ENCODE measurements around the gene PROSER2. TPM values are rescaled to one million over a fixed set of nuclear protein-coding genes. Genes with fewer than 3 reads are reported as not detected.
A peak's percentile ranks its signal among the peaks of the same experiment; 100 is the strongest.

PROSER2 gene
- total RNA-seq, 1 donor from 2014 or later: 0.27 TPM

- H3K27me3 Mint-ChIP-seq: no peaks in the 10 kb centered on the region
- POLR2A ChIA-PET: no interaction called here
- ATAC-seq (ENCODE audit: low read depth) (no peak), DNase-seq (no peak)
- H3K27ac Mint-ChIP-seq: no peak overlapping the region
- no peaks in the 10 kb centered on the region for H3K9me3 Mint-ChIP-seq
- H3K36me3 Mint-ChIP-seq (ENCODE audit: low read depth): no peaks in the 10 kb centered on the region
- intact Hi-C loops (cut with micrococcal nuclease): no loop called here
- H3K4me1 Mint-ChIP-seq: no peaks in the 10 kb centered on the region
- CTCF ChIA-PET: no interaction called here
- TF ChIP-seq CTCF (IDR thresholded peaks at IDR 0.05): no peak
- H3K4me3 Mint-ChIP-seq: no peak overlapping the region
These were observed 33.5 kb downstream of the PROSER2 start for GRCh38 chr10:11856678-11857077.

GRCh38 chr10:11858093-11858492 is 34.9 kb downstream of the PROSER2 start:
- intact Hi-C loops (cut with micrococcal nuclease): no loop called here
- DNase-seq (no peak), ATAC-seq (ENCODE audit: low read depth) (no peak)
- Mint-ChIP-seq H3K9me3 (no peaks in the 10 kb centered on the region), H3K4me3 (no peak overlapping the region), H3K27me3 (no peaks in the 10 kb centered on the region), H3K36me3 (ENCODE audit: low read depth) (no peaks in the 10 kb centered on the region), H3K4me1 (peaks cover 4% of the 10 kb centered on the region), H3K27ac (no peak overlapping the region)
- ChIA-PET POLR2A (no interaction called here), CTCF (no interaction called here)
- no peak for TF ChIP-seq CTCF (IDR thresholded peaks at IDR 0.05)

GRCh38 chr10:11861341-11861740 is 38.2 kb downstream of the PROSER2 start:
- Mint-ChIP-seq H3K4me1 (peaks cover 17% of the 10 kb centered on the region), H3K36me3 (ENCODE audit: low read depth) (no peaks in the 10 kb centered on the region), H3K27ac (no peak overlapping the region), H3K27me3 (no peaks in the 10 kb centered on the region), H3K9me3 (no peaks in the 10 kb centered on the region), H3K4me3 (no peak overlapping the region)
- ChIA-PET CTCF (no interaction called here), POLR2A (no interaction called here)
- TF ChIP-seq CTCF (IDR thresholded peaks at IDR 0.05): no peak
- ATAC-seq (ENCODE audit: low read depth) (no peak), DNase-seq (no peak)
- intact Hi-C loops (cut with micrococcal nuclease): no loop called here

- POLR2A ChIA-PET: no interaction called here
- Mint-ChIP-seq H3K9me3 (no peaks in the 10 kb centered on the region), H3K4me1 (peaks cover 17% of the 10 kb centered on the region), H3K36me3 (ENCODE audit: low read depth) (no peaks in the 10 kb centered on the region), H3K27me3 (no peaks in the 10 kb centered on the region), H3K27ac (no peak overlapping the region), H3K4me3 (no peak overlapping the region)
- intact Hi-C loops (cut with micrococcal nuclease): no loop called here
- DNase-seq (no peak), ATAC-seq (ENCODE audit: low read depth) (no peak)
- CTCF ChIA-PET: interaction anchor here (0.5 kb wide), 1 partner anchor 90 kb away, joined by 5 read pairs; no protein-coding TSS in a partner anchor
- TF ChIP-seq CTCF (IDR thresholded peaks at IDR 0.05): no peak
These were observed 38.8 kb downstream of the PROSER2 start for GRCh38 chr10:11861811-11862428.

- intact Hi-C loops (cut with micrococcal nuclease): no loop called here
- Mint-ChIP-seq H3K4me1 (peaks cover 17% of the 10 kb centered on the region), H3K27ac (peak overlapping the region; percentile 27), H3K9me3 (no peaks in the 10 kb centered on the region), H3K4me3 (peak overlapping the region; percentile 64), H3K36me3 (ENCODE audit: low read depth) (no peaks in the 10 kb centered on the region), H3K27me3 (no peaks in the 10 kb centered on the region)
- peak; percentile 91 for ATAC-seq (ENCODE audit: low read depth)
- TF ChIP-seq CTCF (IDR thresholded peaks at IDR 0.05): no peak
- peak; percentile 25 for DNase-seq
- ChIA-PET CTCF (no interaction called here), POLR2A (no interaction called here)
These were observed 40.4 kb downstream of the PROSER2 start for GRCh38 chr10:11863353-11864109.
